Aorta (tissue), 5 donors: ENCODE data around the gene SLC25A6. TPM values are rescaled to one million over a fixed set of nuclear protein-coding genes. Genes with fewer than 3 reads are reported as not detected.
"Not testable (repeated sequence)": the region's sequence is repeated elsewhere in the genome, so short reads cannot be mapped to it uniquely, and the experiment has no call there.

Experiments
- ATAC-seq: fragments of 200-7000 bp; cut with Tn5 transposase; one replicate; pipeline ENCODE4 v1.9.1; 2022; ENCODE audit warnings: moderate library complexity; ENCODE audit not compliant: low FRiP score
- DNase-seq, 2 donors: peaks; one replicate each; pipeline ENCODE4 v3.0.0-alpha.2; 2020
- H3K27ac ChIP-seq, 2 donors: one replicate each; pipeline ENCODE4 v1.5.1; 2013; ENCODE audit warnings: low read length in 2 of 2, mild to moderate bottlenecking in 2 of 2, moderate library complexity in 2 of 2, control low read depth in 1 of 2, inconsistent platforms in 1 of 2, low read depth in 1 of 2
- H3K27me3 ChIP-seq, 2 donors: one replicate each; pipeline ENCODE4 v1.6.1; 2013; ENCODE audit warnings: control low read depth in 1 of 2, low read length in 1 of 2, mild to moderate bottlenecking in 1 of 2, moderate library complexity in 1 of 2; ENCODE audit not compliant: insufficient read depth in 2 of 2, control insufficient read depth in 1 of 2
- H3K36me3 ChIP-seq, 2 donors: one replicate each; pipeline ENCODE4 v1.6.1; 2013; ENCODE audit warnings: control low read depth in 1 of 2, low read length in 1 of 2, mild to moderate bottlenecking in 1 of 2; ENCODE audit not compliant: insufficient read depth in 2 of 2, control insufficient read depth in 1 of 2
- H3K4me1 ChIP-seq, 2 donors: one replicate each; pipeline ENCODE4 v1.6.1; 2013; ENCODE audit warnings: low read length in 2 of 2, control low read depth in 1 of 2, mild to moderate bottlenecking in 1 of 2, moderate library complexity in 1 of 2; ENCODE audit not compliant: insufficient read depth in 2 of 2, control insufficient read depth in 1 of 2
- H3K4me3 ChIP-seq, 2 donors: one replicate each; pipeline ENCODE4 v1.5.1; 2013; ENCODE audit warnings: low read length in 2 of 2, control low read depth in 1 of 2, mild to moderate bottlenecking in 1 of 2
- H3K9me3 ChIP-seq: one replicate; pipeline ENCODE4 v1.6.1; 2013; ENCODE audit warnings: mild to moderate bottlenecking, low read length; ENCODE audit not compliant: control insufficient read depth
- WGBS, 2 donors: extraction: QIAGEN DNeasy Blood & Tissue Kit; methylation state at CpG; one replicate each; pipeline ENCODE4 v1.1.7; 2013; 5-methylcytosine and 5-hydroxymethylcytosine counted together
- intact Hi-C, 2 donors: fragments of 100-400 bp; cut with DNase I; formaldehyde crosslinking; loops; one replicate each; pipeline versions ENCODE4 v1.14.2 to v1.15.0; 2022
- polyA plus RNA-seq, 2 donors: library from polyadenylated mRNA; stranded (reverse); fragments of 200-250 nt; gene quantifications; one replicate each; pipeline ENCODE4 v1.2.3, GENCODE V29; 2013
- total RNA-seq, 2 donors: library from RNA; stranded (reverse); fragmentation: NEBNext Ultra II Directional; extraction: Animal tissue kit (Norgen Biotek cat#: 25700); gene quantifications; one replicate each; pipeline ENCODE4 v1.2.1, GENCODE V29; 2021
- donor health status: healthy with polysubstance abuse.
- donor health status: Bipolar disorder and iron deficiency.
- donor health status: DM: no; HTN: no; CAD: no.
- donor health status: DM: no; HTN: no; CAD: no.
- donor health status: DM: yes; HTN: yes; CAD: no.

SLC25A6 gene
- total and polyA plus RNA-seq, 4 donors = 207 to 348 (median 264) TPM

GRCh38 chrX:1417921-1418771 is 26.2 kb upstream of the SLC25A6 start:
- H3K4me1 ChIP-seq = no peaks in the 10 kb centered on the region
- H3K27ac ChIP-seq = no peak overlapping the region
- H3K27me3 ChIP-seq = no peaks in the 10 kb centered on the region
- no peak overlapping the region for H3K4me3 ChIP-seq
- H3K9me3 ChIP-seq = peaks cover 3% of the 10 kb centered on the region
- intact Hi-C loops = no loop called here
- DNase-seq (peak; percentile 35 to 48), ATAC-seq (no peak)
- 95 to 97% methylated on average over 17 to 20 of the region's 20 CpGs for WGBS, 2 donors
- peaks cover 2 to 8% of the 10 kb centered on the region in 2 donors for H3K36me3 ChIP-seq

GRCh38 chrX:1416965-1417760 is 25.2 kb upstream of the SLC25A6 start:
- ATAC-seq (no peak), DNase-seq (peak; percentile 4 to 27)
- Histone ChIP-seq H3K4me1 (no peaks in the 10 kb centered on the region), H3K36me3 (peaks cover 2 to 6% of the 10 kb centered on the region in 2 donors), H3K4me3 (no peak overlapping the region), H3K27me3 (no peaks in the 10 kb centered on the region), H3K9me3 (peaks cover 2% of the 10 kb centered on the region), H3K27ac (no peak overlapping the region)
- intact Hi-C loops = no loop called here
- WGBS, 2 donors = 76 to 86% methylated on average over 14 of the region's 14 CpGs

GRCh38 chrX:1416327-1416784 is 24.4 kb upstream of the SLC25A6 start:
- H3K4me1 ChIP-seq = no peaks in the 10 kb centered on the region
- H3K27me3 ChIP-seq = no peaks in the 10 kb centered on the region
- 70 to 80% methylated on average over 15 of the region's 15 CpGs for WGBS, 2 donors
- H3K36me3 ChIP-seq = peaks cover 0 to 2% of the 10 kb centered on the region in 2 donors
- H3K9me3 ChIP-seq = no peaks in the 10 kb centered on the region
- no peak for ATAC-seq
- H3K27ac ChIP-seq = no peak overlapping the region
- DNase-seq = peak; percentile 9 to 13
- H3K4me3 ChIP-seq = no peak overlapping the region
- intact Hi-C loops = no loop called here

GRCh38 chrX:1412551-1413161 is 20.7 kb upstream of the SLC25A6 start:
- no peak for ATAC-seq
- Histone ChIP-seq H3K4me1 (no peaks in the 10 kb centered on the region), H3K4me3 (no peak overlapping the region), H3K9me3 (no peaks in the 10 kb centered on the region), H3K27me3 (no peaks in the 10 kb centered on the region), H3K36me3 (peaks cover 0 to 3% of the 10 kb centered on the region in 2 donors), H3K27ac (no peak overlapping the region)
- DNase-seq = peak; percentile 49 to 68
- intact Hi-C loops = no loop called here
- 90 to 93% methylated on average over 31 of the region's 31 CpGs for WGBS, 2 donors

GRCh38 chrX:1411326-1411725 is 19.4 kb upstream of the SLC25A6 start:
- no peaks in the 10 kb centered on the region for H3K9me3 ChIP-seq
- no peaks in the 10 kb centered on the region for H3K4me1 ChIP-seq
- H3K27ac ChIP-seq = no peak overlapping the region
- peaks cover 3 to 8% of the 10 kb centered on the region in 2 donors for H3K36me3 ChIP-seq
- 69 to 75% methylated on average over 12 of the region's 12 CpGs for WGBS, 2 donors
- no peaks in the 10 kb centered on the region for H3K27me3 ChIP-seq
- peak; percentile 15 to 44 for DNase-seq
- no peak for ATAC-seq
- intact Hi-C loops = no loop called here
- no peak overlapping the region for H3K4me3 ChIP-seq

GRCh38 chrX:1407035-1407434 is 15.1 kb upstream of the SLC25A6 start:
- peaks cover 3 to 13% of the 10 kb centered on the region in 2 donors for H3K36me3 ChIP-seq
- no peaks in the 10 kb centered on the region for H3K9me3 ChIP-seq

GRCh38 chrX:1405769-1406168 is 13.9 kb upstream of the SLC25A6 start:
- WGBS, 2 donors = 96% methylated on average over 2 of the region's 2 CpGs
- ATAC-seq, intact Hi-C loops: not testable (repeated sequence)

More at GRCh38 chrX:1407035-1407434, 15.1 kb upstream of the SLC25A6 start:
- ATAC-seq = no peak
- Histone ChIP-seq H3K4me3 (no peak overlapping the region), H3K27ac (no peak overlapping the region), H3K4me1 (no peaks in the 10 kb centered on the region), H3K27me3 (no peaks in the 10 kb centered on the region)
- intact Hi-C loops = no loop called here
- no peak for DNase-seq

GRCh38 chrX:1403867-1404266 is 12.0 kb upstream of the SLC25A6 start:
- intact Hi-C loops, H3K27ac ChIP-seq: not testable (repeated sequence)
- peaks cover 3 to 13% of the 10 kb centered on the region in 2 donors for H3K36me3 ChIP-seq

More at GRCh38 chrX:1405769-1406168, 13.9 kb upstream of the SLC25A6 start:
- not testable (repeated sequence) for H3K27me3 ChIP-seq, H3K27ac ChIP-seq, H3K9me3 ChIP-seq, H3K4me1 ChIP-seq, H3K4me3 ChIP-seq, DNase-seq
- H3K36me3 ChIP-seq = peaks cover 3 to 13% of the 10 kb centered on the region in 2 donors

More at GRCh38 chrX:1403867-1404266, 12.0 kb upstream of the SLC25A6 start:
- H3K4me1 ChIP-seq, ATAC-seq, DNase-seq, H3K4me3 ChIP-seq, H3K27me3 ChIP-seq, H3K9me3 ChIP-seq: not testable (repeated sequence)
- WGBS, 2 donors = 97 to 99% methylated on average over 3 of the region's 3 CpGs
